IMR-90 (cell line): Measurements from ENCODE around the gene CNOT6. TPM values are rescaled to one million over a fixed set of nuclear protein-coding genes. Genes with fewer than 3 reads are reported as not detected.
"Not testable (repeated sequence)": the region's sequence is repeated elsewhere in the genome, so short reads cannot be mapped to it uniquely, and the experiment has no call there.

Experiments used
- ATAC-seq: fragments of 200-7000 bp; cut with Tn5 transposase; 2 replicates; pipeline ENCODE4 v1.9.1; 2020; ENCODE audit warnings: low read depth, mild to moderate bottlenecking, moderate library complexity
- BruUV-seq: library from RNA; stranded (reverse); fragments of 400-500 nt; replicated peaks from 2 replicates; lab custom pipeline; 2021; lab: Mats Ljungman, UMichigan
- CTCF ChIA-PET: fragments of 300-600 bp; formaldehyde crosslinking; extraction: SDS; loops from one replicate; lab custom pipeline; 2021; ENCODE audit warnings: antibody characterized with exemption; lab: Yijun Ruan, JAX
- POLR2A ChIA-PET: fragments of 300-600 bp; sonication (Branson Sonifier 250); formaldehyde crosslinking; loops from one replicate; lab custom pipeline; 2022; ENCODE audit warnings: antibody characterized with exemption; ENCODE audit not compliant: unreplicated experiment; lab: Charles Lee
- DNase-seq: peaks from one replicate; pipeline ENCODE4 v3.0.0; 2013
- H2AFZ ChIP-seq: replicated peaks from 2 replicates; pipeline ENCODE3; 2013; ENCODE audit warnings: low read length, mild to moderate bottlenecking; ENCODE audit not compliant: poor library complexity
- H2AK5ac ChIP-seq: 2 replicates; pipeline ENCODE4 v1.6.1; 2013; ENCODE audit warnings: low read depth, low read length, inconsistent platforms
- H2AK9ac ChIP-seq: replicated peaks from 2 replicates; pipeline ENCODE3; 2013; ENCODE audit warnings: mild to moderate bottlenecking, low read depth, low read length, moderate library complexity; ENCODE audit not compliant: poor library complexity
- H2BK120ac ChIP-seq: 2 replicates; pipeline ENCODE4 v1.6.1; 2013; ENCODE audit warnings: low read depth, low read length, inconsistent platforms
- H2BK15ac ChIP-seq: 3 replicates; pipeline ENCODE4 v1.6.1; 2013; ENCODE audit warnings: low read depth, low read length, inconsistent platforms
- H2BK20ac ChIP-seq: 2 replicates; pipeline ENCODE4 v1.6.1; 2013; ENCODE audit warnings: low read depth, mild to moderate bottlenecking, inconsistent platforms, low read length, moderate library complexity
- H2BK5ac ChIP-seq: 2 replicates; pipeline ENCODE4 v1.6.1; 2013; ENCODE audit warnings: mild to moderate bottlenecking, low read depth, low read length, inconsistent platforms; ENCODE audit not compliant: poor library complexity, severe bottlenecking
- H3K14ac ChIP-seq: replicated peaks from 2 replicates; pipeline ENCODE4 v1.6.1; 2013; ENCODE audit warnings: low read depth, low read length, inconsistent platforms
- H3K18ac ChIP-seq: 2 replicates; pipeline ENCODE4 v1.6.1; 2013; ENCODE audit warnings: low read depth, low read length, control low read depth
- H3K23ac ChIP-seq: 2 replicates; pipeline ENCODE4 v1.6.1; 2013; ENCODE audit warnings: low read depth, low read length, inconsistent platforms
- H3K27ac ChIP-seq: 2 replicates; pipeline ENCODE4 v1.5.1; 2013; ENCODE audit warnings: mild to moderate bottlenecking, control low read depth, low read length; ENCODE audit not compliant: insufficient read depth
- H3K27me3 ChIP-seq: 2 replicates; pipeline ENCODE4 v1.6.1; 2013; ENCODE audit warnings: low read length; ENCODE audit not compliant: control insufficient read depth, insufficient read depth
- H3K36me3 ChIP-seq: 2 replicates; pipeline ENCODE4 v1.6.1; 2013; ENCODE audit warnings: low read length, mixed read lengths; ENCODE audit not compliant: control insufficient read depth, insufficient read depth
- H3K4ac ChIP-seq: 2 replicates; pipeline ENCODE4 v1.6.1; 2013; ENCODE audit warnings: low read depth, low read length, inconsistent platforms
- H3K4me1 ChIP-seq: 2 replicates; pipeline ENCODE4 v1.6.1; 2013; ENCODE audit warnings: low read length, mixed read lengths; ENCODE audit not compliant: control insufficient read depth, insufficient read depth
- H3K4me2 ChIP-seq: 2 replicates; pipeline ENCODE4 v1.6.1; 2013; ENCODE audit warnings: low read depth, mild to moderate bottlenecking, control low read depth, low read length, moderate library complexity
- H3K4me3 ChIP-seq: 2 replicates; pipeline ENCODE4 v1.5.1; 2013; ENCODE audit warnings: low read depth, mild to moderate bottlenecking, control low read depth, low read length, moderate library complexity; ENCODE audit not compliant: insufficient read depth
- H3K56ac ChIP-seq: 2 replicates; pipeline ENCODE4 v1.6.1; 2013; ENCODE audit warnings: low read length, inconsistent platforms; ENCODE audit not compliant: insufficient read depth; ENCODE audit errors: extremely low read depth
- H3K79me1 ChIP-seq, 2 experiments: 2 replicates each; pipeline ENCODE4 v1.6.1; 2013; ENCODE audit warnings: low read length in 2 of 2, inconsistent platforms in 1 of 2, low read depth in 1 of 2
- H3K9ac ChIP-seq: 2 replicates; pipeline ENCODE4 v1.6.1; 2013; ENCODE audit warnings: low read depth, low read length, control low read depth
- H3K9me1 ChIP-seq: 2 replicates; pipeline ENCODE4 v1.6.1; 2013; ENCODE audit warnings: low read length, inconsistent platforms; ENCODE audit not compliant: insufficient read depth
- H3K9me3 ChIP-seq: 2 replicates; pipeline ENCODE4 v1.6.1; 2013; ENCODE audit warnings: low read length; ENCODE audit not compliant: control insufficient read depth, insufficient read depth
- H4K20me1 ChIP-seq: 2 replicates; pipeline ENCODE4 v1.6.1; 2013; ENCODE audit warnings: low read length, inconsistent platforms; ENCODE audit not compliant: insufficient read depth
- H4K5ac ChIP-seq: 2 replicates; pipeline ENCODE4 v1.6.1; 2013; ENCODE audit warnings: mild to moderate bottlenecking, low read depth, low read length, control low read depth
- H4K8ac ChIP-seq, 2 experiments: 2 replicates each; pipeline ENCODE4 v1.6.1; 2013; ENCODE audit warnings: low read depth in 2 of 2, low read length in 2 of 2, control low read depth in 1 of 2, inconsistent platforms in 1 of 2
- H4K91ac ChIP-seq: 2 replicates; pipeline ENCODE4 v1.6.1; 2013; ENCODE audit warnings: low read depth, low read length, inconsistent platforms; ENCODE audit not compliant: insufficient read depth
- WGBS, 2 experiments: methylation state at CpG; one replicate each; pipeline versions ENCODE4 v1.1.5 to v1.1.7; 2013; ENCODE audit warnings: missing lambda C conversion rate in 2 of 2; ENCODE audit not compliant: insufficient read length in 1 of 2; ENCODE audit errors: extremely low coverage in 2 of 2; 5-methylcytosine and 5-hydroxymethylcytosine counted together
- dilution Hi-C: fragments of 300-500 bp; cut with HindIII; formaldehyde crosslinking; loops from one replicate; pipeline ENCODE4 v1.14.3; 2018; ENCODE audit warnings: low sequenced_read_pairs; ENCODE audit not compliant: unreplicated experiment
- in situ Hi-C: fragments of 300-500 bp; cut with MboI; formaldehyde crosslinking; loops from 3 replicates; pipeline ENCODE4 v1.14.3; 2019; ENCODE audit warnings: low sequenced_read_pairs, inconsistent platforms, mixed read lengths
- intact Hi-C: fragments of 100-400 bp; cut with micrococcal nuclease; formaldehyde crosslinking; loops from 2 replicates; pipeline ENCODE4 v1.10.0; 2022
- polyA plus RNA-seq, 3 experiments: library from polyadenylated mRNA; depleted of rRNA; stranded (reverse); fragments of >200 nt; gene quantifications; 2 replicates each; pipeline ENCODE4 v1.2.3, GENCODE V29; 2012; ENCODE audit warnings: low replicate concordance in 1 of 3
- total RNA-seq: library from RNA; depleted of rRNA; stranded (reverse); fragments of >200 nt; gene quantifications from 2 replicates; pipeline ENCODE4 v1.2.3, GENCODE V29; 2012

CNOT6 gene
- total and polyA plus RNA-seq, 2 of the 4 experiments (the other 2 are of a cell fraction) = 9.7 to 10.8 TPM

DNA sequence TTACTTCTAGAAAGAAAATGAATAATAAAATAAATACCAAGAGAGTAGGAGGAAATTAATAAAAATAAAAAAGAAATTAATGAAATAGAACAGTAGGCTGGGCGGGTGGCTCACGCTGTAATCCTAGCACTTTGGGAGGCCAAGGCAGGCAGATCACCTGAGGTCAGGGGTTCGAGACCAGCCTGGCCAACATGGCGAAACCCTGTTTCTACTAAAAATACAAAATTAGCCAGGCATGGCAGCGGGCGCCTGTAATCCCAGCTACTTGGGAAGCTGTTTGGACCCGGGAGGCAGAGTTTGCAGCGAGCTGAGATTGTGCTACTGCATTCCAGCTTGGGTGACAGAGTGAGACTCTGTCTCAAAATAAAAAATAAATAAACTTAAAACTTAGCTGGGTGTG lies 20.8 kb upstream of the CNOT6 start:
- H3K36me3 ChIP-seq, dilution Hi-C loops, ATAC-seq, H3K4me3 ChIP-seq, H2BK120ac ChIP-seq, H3K4me2 ChIP-seq, H4K91ac ChIP-seq, H3K4me1 ChIP-seq, H2AK5ac ChIP-seq, H3K23ac ChIP-seq, H2AFZ ChIP-seq, H3K4ac ChIP-seq, H3K9me3 ChIP-seq, BruUV-seq, H2AK9ac ChIP-seq, H3K9me1 ChIP-seq, H4K8ac ChIP-seq, H3K14ac ChIP-seq, H2BK5ac ChIP-seq, H3K18ac ChIP-seq, H4K20me1 ChIP-seq, H3K56ac ChIP-seq, H3K9ac ChIP-seq, H4K5ac ChIP-seq, H3K79me1 ChIP-seq, DNase-seq, POLR2A ChIA-PET, H2BK20ac ChIP-seq, H2BK15ac ChIP-seq, H3K27ac ChIP-seq: not testable (repeated sequence)
- CTCF ChIA-PET = interaction anchor here (0.6 to 3.4 kb wide), 2 partner anchors 179 to 524 kb away, joined by 3 to 27 read pairs; no protein-coding TSS in a partner anchor
- H3K27me3 ChIP-seq = peaks cover 11% of the 10 kb centered on the region
- intact Hi-C loops = loop anchor here (5.0 kb wide), 2 partner anchors 134 to 199 kb away; no protein-coding TSS in a partner anchor
- in situ Hi-C loops = loop anchor here (5.0 to 25.0 kb wide), 2 partner anchors 181 to 336 kb away; partner anchors contain the start of gene MAPK9
- no CpG with 5 or more reads among the region's 8 CpGs for WGBS, 2 experiments
